Stimulated activated CD8-positive, alpha-beta memory T cell treated with anti-CD3 and anti-CD28 coated beads, Interleukin-7, amount 100 ng/mL, for 1 hour (primary cell): Measurements from ENCODE around the gene SPAG9.

ENCODE experiments used
- DNase-seq, 2 donors: peaks; one replicate each; pipeline ENCODE4 v3.0.0-alpha.2; 2020; ENCODE audit warnings: low read depth in 2 of 2

The SPAG9 gene

GRCh38 chr17:51120739-51121619 lies at the start of gene SPAG9:
Gene SPAG9, minus strand, starts transcription at chr17:51120868. Its CDS starts 212 bp downstream, at chr17:51120656.
- peak; percentile 77 to 78 for DNase-seq

GRCh38 chr17:51169340-51169739 lies 48.7 kb upstream of the SPAG9 start:
- no peak for DNase-seq

GRCh38 chr17:51166987-51167931 lies 46.6 kb upstream of the SPAG9 start:
- DNase-seq = peak; percentile 18 to 44

- peak; percentile 31 to 41 for DNase-seq
These were observed 45.7 kb upstream of the SPAG9 start, which contains the start of gene NME2 for GRCh38 chr17:51166198-51166986. Gene NME2, plus strand, starts transcription at chr17:51166411. Its CDS starts 420 bp downstream, at chr17:51166831.

GRCh38 chr17:51165680-51166197 lies 45.1 kb upstream of the SPAG9 start:
- DNase-seq = no peak

- no peak for DNase-seq
These were observed 44.4 kb upstream of the SPAG9 start for GRCh38 chr17:51164911-51165679.

- no peak for DNase-seq
These were observed 40.9 kb upstream of the SPAG9 start for GRCh38 chr17:51161541-51161940.

GRCh38 chr17:51159604-51160003 lies 38.9 kb upstream of the SPAG9 start:
- DNase-seq = no peak

- DNase-seq = no peak
These were observed 34.7 kb upstream of the SPAG9 start for GRCh38 chr17:51155416-51155815.

GRCh38 chr17:51154176-51154575 lies 33.5 kb upstream of the SPAG9 start:
- no peak for DNase-seq

GRCh38 chr17:51153210-51154072 lies 32.8 kb upstream of the SPAG9 start, which contains the start of gene NME1:
Gene NME1, plus strand, starts transcription at chr17:51153559. Its CDS starts 2,096 bp downstream, at chr17:51155655.
- peak; percentile 97 for DNase-seq

- DNase-seq = no peak
These were observed 32.1 kb upstream of the SPAG9 start for GRCh38 chr17:51152766-51153209.

- no peak for DNase-seq
These were observed 30.3 kb upstream of the SPAG9 start for GRCh38 chr17:51150932-51151331.

- no peak for DNase-seq
These were observed 28.5 kb upstream of the SPAG9 start for GRCh38 chr17:51149163-51149562.

GRCh38 chr17:51147650-51148049 lies 27.0 kb upstream of the SPAG9 start:
- DNase-seq = no peak

GRCh38 chr17:51144266-51145022 lies 23.8 kb upstream of the SPAG9 start:
- DNase-seq = no peak

- DNase-seq = no peak
These were observed 21.9 kb upstream of the SPAG9 start for GRCh38 chr17:51142597-51142996.

- DNase-seq = no peak
These were observed 15.3 kb upstream of the SPAG9 start for GRCh38 chr17:51135956-51136355.

- DNase-seq = no peak
These were observed 12.7 kb upstream of the SPAG9 start for GRCh38 chr17:51133365-51133764.
